ENCODE data around the gene MRPS16. TPM values are rescaled to one million over a fixed set of nuclear protein-coding genes. Genes with fewer than 3 reads are reported as not detected.
"Not testable (repeated sequence)": the region's sequence is repeated elsewhere in the genome, so short reads cannot be mapped to it uniquely, and the experiment has no call there.

The MRPS16 gene
- total RNA-seq, 2 donors from 2014 or later, result 47.0 to 51.9 TPM

DNA sequence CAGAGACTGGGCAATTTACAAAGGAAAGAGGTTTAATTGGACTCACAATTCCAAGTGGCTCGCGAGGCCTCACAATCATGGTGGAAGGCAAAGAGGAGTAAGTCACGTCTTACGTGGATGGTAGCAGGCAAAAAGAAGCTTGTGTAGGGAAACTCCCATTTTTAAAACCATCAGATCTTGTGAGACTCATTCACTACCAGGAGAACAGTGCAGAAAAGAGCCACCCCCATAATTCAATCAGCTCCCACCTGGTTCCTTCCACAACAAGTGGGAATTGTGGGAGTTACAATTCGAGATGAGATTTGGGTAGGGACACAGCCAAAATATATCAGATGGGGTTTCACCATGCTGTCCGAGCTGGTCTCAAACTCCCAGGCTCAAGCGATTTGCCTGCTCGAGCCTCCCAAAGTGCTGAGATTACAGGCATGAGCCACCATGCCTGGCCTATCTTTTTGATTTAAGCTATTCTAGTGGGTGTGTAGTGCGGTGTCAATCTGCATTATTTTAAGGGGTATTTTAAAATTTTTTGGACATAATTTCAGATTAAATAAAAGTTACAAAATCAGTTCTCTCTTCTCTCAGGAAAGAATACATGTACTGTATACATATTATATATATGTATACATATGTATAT lies 9.0 kb upstream of the MRPS16 start:
- no peak for DNase-seq (ENCODE audit: low spot score)
- Histone ChIP-seq H3K4me3 (no peak overlapping the region), H3K9me3 (no peaks in the 10 kb centered on the region), H3K27ac (no peak overlapping the region), H3K36me3 (no peaks in the 10 kb centered on the region), H3K27me3 (replicated peaks; ENCODE audit: insufficient read depth) (no peaks in the 10 kb centered on the region), H3K4me1 (replicated peaks) (no peaks in the 10 kb centered on the region)
- TF ChIP-seq POLR2A (IDR thresholded peaks at IDR 0.05) (no peak), POLR2AphosphoS5 (IDR thresholded peaks at IDR 0.05) (no peak)
- TF ChIP-seq, protein P1, sequence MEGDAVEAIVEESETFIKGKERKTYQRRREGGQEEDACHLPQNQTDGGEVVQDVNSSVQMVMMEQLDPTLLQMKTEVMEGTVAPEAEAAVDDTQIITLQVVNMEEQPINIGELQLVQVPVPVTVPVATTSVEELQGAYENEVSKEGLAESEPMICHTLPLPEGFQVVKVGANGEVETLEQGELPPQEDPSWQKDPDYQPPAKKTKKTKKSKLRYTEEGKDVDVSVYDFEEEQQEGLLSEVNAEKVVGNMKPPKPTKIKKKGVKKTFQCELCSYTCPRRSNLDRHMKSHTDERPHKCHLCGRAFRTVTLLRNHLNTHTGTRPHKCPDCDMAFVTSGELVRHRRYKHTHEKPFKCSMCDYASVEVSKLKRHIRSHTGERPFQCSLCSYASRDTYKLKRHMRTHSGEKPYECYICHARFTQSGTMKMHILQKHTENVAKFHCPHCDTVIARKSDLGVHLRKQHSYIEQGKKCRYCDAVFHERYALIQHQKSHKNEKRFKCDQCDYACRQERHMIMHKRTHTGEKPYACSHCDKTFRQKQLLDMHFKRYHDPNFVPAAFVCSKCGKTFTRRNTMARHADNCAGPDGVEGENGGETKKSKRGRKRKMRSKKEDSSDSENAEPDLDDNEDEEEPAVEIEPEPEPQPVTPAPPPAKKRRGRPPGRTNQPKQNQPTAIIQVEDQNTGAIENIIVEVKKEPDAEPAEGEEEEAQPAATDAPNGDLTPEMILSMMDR (IDR thresholded peaks at IDR 0.05), result no peak
- intact Hi-C loops (cut with DNase I), result no loop called here
- 89% methylated on average over 9 of the region's 9 CpGs for WGBS

DNA sequence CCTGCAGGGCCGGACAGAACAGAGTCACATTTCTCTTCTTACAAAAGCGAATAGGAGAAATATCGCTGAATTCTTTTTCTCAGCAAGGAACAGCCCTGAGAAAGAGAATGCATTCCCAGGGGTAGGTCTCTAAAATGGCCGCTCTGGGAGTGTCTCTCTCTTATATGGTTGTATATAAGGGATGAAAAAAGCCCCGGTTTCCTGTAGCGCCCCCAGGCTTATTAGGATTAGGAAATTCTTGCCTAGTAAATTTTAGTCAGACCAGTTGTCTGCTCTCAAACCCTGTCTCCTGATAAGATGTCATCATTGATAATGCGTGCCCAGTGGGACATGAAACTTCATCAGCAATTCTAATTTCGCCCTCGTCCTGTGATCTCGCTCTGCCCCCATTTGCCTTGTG lies 6.2 kb upstream of the MRPS16 start:
- WGBS, result 96% methylated on average over 10 of the region's 10 CpGs
- not testable (repeated sequence) for H3K4me1 ChIP-seq (replicated peaks); H3K27ac ChIP-seq; H3K9me3 ChIP-seq; H3K36me3 ChIP-seq; H3K4me3 ChIP-seq; H3K27me3 ChIP-seq (replicated peaks; ENCODE audit: insufficient read depth); DNase-seq (ENCODE audit: low spot score)
- intact Hi-C loops (cut with DNase I), result loop anchor here (10.0 kb wide), 1 partner anchor 236 kb away; the partner anchor contains the start of gene PPP3CB

DNA sequence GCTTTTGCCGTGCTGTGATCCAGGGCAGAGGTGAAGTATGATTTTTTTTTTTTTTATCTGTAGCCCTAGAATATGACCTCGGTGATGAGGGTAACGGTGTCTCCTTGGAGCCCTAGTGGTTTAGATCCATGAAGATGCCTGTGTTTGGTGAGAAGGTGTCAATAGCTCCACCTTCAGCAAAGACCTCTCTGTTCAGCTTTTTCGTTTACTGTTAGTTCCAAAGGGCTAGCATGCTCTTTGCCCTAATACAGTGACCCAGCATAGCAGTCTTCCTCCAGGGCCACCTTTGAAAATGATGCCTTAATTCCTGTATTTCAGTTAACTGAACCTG lies 746 bp upstream of the MRPS16 start:
- intact Hi-C loops (cut with DNase I), result loop anchor here (5.0 to 10.0 kb wide), 2 partner anchors 86 to 242 kb away; partner anchors contain the start of genes ECD, FAM149B1 and PPP3CB

DNA sequence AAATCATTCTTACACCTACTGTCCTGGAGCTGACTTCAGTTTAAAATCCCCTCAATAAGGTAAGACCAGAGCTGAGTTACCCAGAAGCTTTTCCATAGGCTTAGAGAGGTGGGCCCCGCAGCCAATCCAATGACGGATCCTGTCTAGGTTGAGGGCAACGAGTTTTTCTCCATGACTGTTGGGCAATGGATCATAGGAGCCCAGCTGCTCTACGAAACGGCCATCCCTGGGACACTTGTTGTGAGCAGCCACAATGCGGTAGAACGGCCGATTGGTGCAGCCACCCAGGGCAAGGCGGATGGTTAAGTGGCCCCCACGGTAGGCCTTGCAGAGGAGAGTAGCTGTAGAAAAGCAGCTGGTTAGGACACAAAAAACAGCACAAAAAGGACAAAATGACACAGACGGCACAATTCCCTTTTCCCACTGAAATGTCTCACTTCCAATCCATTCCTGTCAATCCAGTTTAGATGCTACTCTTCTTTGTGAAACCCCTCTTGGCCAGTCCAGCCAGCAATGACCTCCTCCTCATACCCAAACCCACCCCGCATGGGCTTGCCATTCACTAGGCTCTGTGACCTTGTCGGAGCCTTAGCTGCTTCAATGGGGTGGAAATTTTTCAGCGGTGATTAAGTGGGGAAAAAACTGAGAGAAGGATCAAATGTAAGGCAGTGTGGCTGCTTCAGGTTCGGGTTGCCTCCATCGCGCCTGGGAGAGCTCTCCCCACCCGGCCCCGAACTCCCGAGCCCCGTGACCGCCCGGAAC lies 580 bp downstream of the MRPS16 start:
- Histone ChIP-seq H3K36me3 (no peaks in the 10 kb centered on the region), H3K27me3 (replicated peaks; ENCODE audit: insufficient read depth) (no peaks in the 10 kb centered on the region), H3K4me3 (peak overlapping the region; percentile 74 to 87), H3K4me1 (replicated peaks) (peaks cover 10% of the 10 kb centered on the region), H3K27ac (peak overlapping the region; percentile 84 to 87), H3K9me3 (no peaks in the 10 kb centered on the region)
- DNase-seq (ENCODE audit: low spot score), result no peak
- intact Hi-C loops (cut with DNase I), result loop anchor here (5.0 to 10.0 kb wide), 2 partner anchors 85 to 243 kb away; partner anchors contain the start of genes ECD, FAM149B1 and PPP3CB
- TF ChIP-seq POLR2A (IDR thresholded peaks at IDR 0.05) (no peak), POLR2AphosphoS5 (IDR thresholded peaks at IDR 0.05) (no peak)
- TF ChIP-seq, protein P1 (IDR thresholded peaks at IDR 0.05), result no peak
- WGBS, result 15% methylated on average over 23 of the region's 23 CpGs

More for the DNA sequence above, 746 bp upstream of the MRPS16 start:
- TF ChIP-seq POLR2AphosphoS5 (IDR thresholded peaks at IDR 0.05) (no peak), POLR2A (IDR thresholded peaks at IDR 0.05) (no peak)
- TF ChIP-seq, protein P1 (IDR thresholded peaks at IDR 0.05), result no peak
- no peaks in the 10 kb centered on the region for H3K36me3 ChIP-seq
- DNase-seq (ENCODE audit: low spot score), result no peak
- no peaks in the 10 kb centered on the region for H3K9me3 ChIP-seq
- WGBS, result 3% methylated on average over 4 of the region's 4 CpGs
- peaks cover 6% of the 10 kb centered on the region for H3K4me1 ChIP-seq (replicated peaks)
- no peaks in the 10 kb centered on the region for H3K27me3 ChIP-seq (replicated peaks; ENCODE audit: insufficient read depth)
- H3K27ac ChIP-seq, result peak overlapping the region; percentile 84 to 87
- peak overlapping the region; percentile 74 to 87 for H3K4me3 ChIP-seq

DNA sequence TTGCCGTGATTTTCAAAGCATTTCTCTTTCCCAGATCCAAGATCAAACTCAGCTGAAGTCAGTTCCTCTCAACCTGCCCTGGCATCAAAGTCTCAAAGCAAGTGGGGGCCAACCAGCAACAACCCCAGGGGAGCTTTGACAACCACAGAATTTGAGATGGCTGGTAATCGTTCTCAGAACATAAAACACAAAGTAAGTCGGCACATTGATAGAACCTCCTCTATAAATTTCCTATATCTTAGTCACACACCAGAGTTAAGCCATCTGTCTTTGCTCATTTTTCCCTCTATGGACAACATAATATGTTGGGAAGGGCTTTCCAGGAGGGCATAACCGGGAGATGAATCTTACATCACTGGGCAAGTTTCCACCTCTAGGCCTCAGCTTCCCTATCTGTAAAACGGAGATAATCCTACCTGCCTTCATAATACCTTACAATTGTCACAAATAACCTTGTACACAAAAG lies 4.2 kb downstream of the MRPS16 start:
- no peaks in the 10 kb centered on the region for H3K9me3 ChIP-seq
- TF ChIP-seq POLR2A (IDR thresholded peaks at IDR 0.05) (no peak), POLR2AphosphoS5 (IDR thresholded peaks at IDR 0.05) (no peak)
- TF ChIP-seq, protein P1 (IDR thresholded peaks at IDR 0.05), result no peak
- H3K4me3 ChIP-seq, result no peak overlapping the region
- intact Hi-C loops (cut with DNase I), result loop anchor here (5.0 kb wide), 1 partner anchor 151 kb away; the partner anchor contains the start of gene P4HA1
- no peaks in the 10 kb centered on the region for H3K36me3 ChIP-seq
- H3K27ac ChIP-seq, result no peak overlapping the region
- no peak for DNase-seq (ENCODE audit: low spot score)
- H3K4me1 ChIP-seq (replicated peaks), result peaks cover 14% of the 10 kb centered on the region
- WGBS, result 74% methylated on average over 5 of the region's 5 CpGs
- H3K27me3 ChIP-seq (replicated peaks; ENCODE audit: insufficient read depth), result no peaks in the 10 kb centered on the region

All from prostate gland (tissue), 2 donors.